ENCODE measurements around the gene ABCA13.
"Not testable (repeated sequence)": the region's sequence is repeated elsewhere in the genome, so short reads cannot be mapped to it uniquely, and the experiment has no call there.

Gene ABCA13

DNA sequence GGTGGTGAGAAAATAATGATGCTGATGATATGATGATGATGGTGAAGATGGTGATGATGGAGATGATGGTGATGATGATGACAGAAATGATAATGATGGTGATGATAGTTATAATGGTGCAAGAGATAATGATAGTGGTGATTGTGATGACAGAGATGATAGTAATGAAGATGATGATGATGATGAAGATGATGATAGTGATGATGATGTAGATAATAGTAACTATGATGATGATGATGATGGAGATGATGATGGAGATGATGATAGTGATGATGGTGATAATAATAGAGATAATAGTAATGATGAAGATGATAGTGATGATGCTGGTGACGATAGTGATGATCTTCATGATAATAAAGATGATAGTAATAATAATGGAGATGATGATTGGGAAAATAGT is 22.2 kb downstream of the ABCA13 start:
- no peak overlapping the region for H3K9ac ChIP-seq (ENCODE audit: insufficient read length)
- no peak overlapping the region for H3K4me3 ChIP-seq
- DNase-seq (ENCODE audit: low read depth, low spot score): no peak
- no peaks in the 10 kb centered on the region for H3K36me3 ChIP-seq (ENCODE audit: insufficient read depth, low read length)
- no peak for TF ChIP-seq EZH2 (IDR thresholded peaks at IDR 0.05)
- H3K27ac ChIP-seq: no peak overlapping the region
- no peaks in the 10 kb centered on the region for H3K9me3 ChIP-seq (ENCODE audit: low read depth, low read length)

DNA sequence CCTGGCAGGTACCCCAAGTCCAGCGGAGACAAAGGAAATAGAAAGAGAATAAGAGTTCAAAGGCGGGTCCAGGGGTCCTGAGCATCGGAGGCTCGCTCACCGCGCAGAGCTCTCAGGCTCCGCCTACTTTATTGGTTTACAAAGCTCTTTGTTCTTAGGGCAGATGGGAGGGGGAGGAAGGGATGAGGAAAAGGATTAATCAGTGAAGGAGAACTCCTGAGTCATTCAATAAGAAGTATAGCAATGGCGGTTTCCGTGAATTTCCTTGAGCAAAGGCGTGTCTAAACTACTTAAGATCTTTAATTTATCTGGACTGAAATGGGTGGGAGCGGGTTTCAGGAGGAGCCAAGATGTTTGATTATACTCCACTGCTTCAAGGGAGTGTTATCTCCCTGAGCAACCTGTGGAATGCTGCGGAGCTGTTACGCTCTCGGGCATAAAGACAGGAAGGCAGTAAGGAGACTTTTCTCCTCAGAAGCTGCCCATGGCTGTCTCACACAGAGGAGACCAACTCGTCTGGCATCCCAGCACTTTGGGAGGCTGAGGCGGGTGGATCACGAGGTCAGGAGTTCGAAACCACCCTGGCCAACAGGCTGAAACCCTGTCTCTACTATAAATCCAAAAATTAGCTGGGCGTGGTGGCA is 29.8 kb downstream of the ABCA13 start:
- H3K9me3 ChIP-seq (ENCODE audit: low read depth, low read length); DNase-seq (ENCODE audit: low read depth, low spot score); H3K27ac ChIP-seq; H3K4me3 ChIP-seq; H3K9ac ChIP-seq (ENCODE audit: insufficient read length); H3K36me3 ChIP-seq (ENCODE audit: insufficient read depth, low read length): not testable (repeated sequence)

DNA sequence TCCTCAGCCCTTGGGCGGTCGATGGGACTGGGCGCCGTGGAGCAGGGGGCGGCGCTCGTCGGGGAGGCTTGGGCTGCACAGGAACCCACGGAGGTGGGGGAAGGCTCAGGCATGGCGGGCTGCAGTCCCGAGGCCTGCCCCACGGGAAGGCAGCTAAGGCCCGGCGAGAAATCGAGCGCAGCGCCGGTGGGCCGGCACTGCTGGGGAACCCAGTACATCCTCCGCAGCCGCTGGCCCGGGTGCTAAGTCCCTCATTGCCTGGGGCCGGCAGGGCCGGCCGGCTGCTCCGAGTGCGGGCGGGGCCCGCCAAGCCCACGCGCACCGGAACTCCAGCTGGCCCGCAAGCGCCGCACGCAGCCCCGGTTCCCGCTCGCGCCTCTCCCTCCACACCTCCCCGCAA is 31.7 kb downstream of the ABCA13 start:
- not testable (repeated sequence) for H3K27ac ChIP-seq; H3K4me3 ChIP-seq; H3K9me3 ChIP-seq (ENCODE audit: low read depth, low read length); DNase-seq (ENCODE audit: low read depth, low spot score); H3K36me3 ChIP-seq (ENCODE audit: insufficient read depth, low read length); H3K9ac ChIP-seq (ENCODE audit: insufficient read length)

DNA sequence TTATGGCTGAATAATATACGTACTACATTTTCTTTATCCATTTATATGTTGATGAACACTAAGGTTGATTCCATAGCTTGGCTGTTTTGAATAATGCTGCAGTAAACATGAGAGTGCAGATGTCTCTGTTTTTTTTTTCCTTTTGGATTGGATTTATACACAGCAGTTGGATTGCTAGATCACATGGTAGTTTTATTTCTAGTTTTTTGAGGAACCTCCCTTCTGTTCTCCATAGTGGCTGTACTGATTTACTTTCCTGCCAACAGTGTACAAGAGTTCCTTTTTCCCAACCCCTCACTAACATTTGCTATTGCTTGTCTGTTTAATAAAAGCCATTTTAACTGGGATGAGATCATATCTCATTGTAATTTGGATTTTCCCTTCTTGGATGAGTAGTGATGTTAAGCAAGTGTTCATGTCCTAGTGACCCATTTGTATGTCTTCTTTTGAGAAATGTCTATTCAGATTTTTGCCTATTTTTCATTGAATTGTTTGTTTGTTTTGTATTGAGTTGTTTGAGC is 36.0 kb downstream of the ABCA13 start:
- no peak for TF ChIP-seq FOXP2 (optimal IDR thresholded peaks at IDR 0.05; ENCODE audit: control extremely low read depth, extremely low read length, insufficient read depth)
- no peak for TF ChIP-seq EZH2 (IDR thresholded peaks at IDR 0.05)
- H3K9me3 ChIP-seq (ENCODE audit: low read depth, low read length): no peaks in the 10 kb centered on the region
- no peak for DNase-seq (ENCODE audit: low read depth, low spot score)

DNA sequence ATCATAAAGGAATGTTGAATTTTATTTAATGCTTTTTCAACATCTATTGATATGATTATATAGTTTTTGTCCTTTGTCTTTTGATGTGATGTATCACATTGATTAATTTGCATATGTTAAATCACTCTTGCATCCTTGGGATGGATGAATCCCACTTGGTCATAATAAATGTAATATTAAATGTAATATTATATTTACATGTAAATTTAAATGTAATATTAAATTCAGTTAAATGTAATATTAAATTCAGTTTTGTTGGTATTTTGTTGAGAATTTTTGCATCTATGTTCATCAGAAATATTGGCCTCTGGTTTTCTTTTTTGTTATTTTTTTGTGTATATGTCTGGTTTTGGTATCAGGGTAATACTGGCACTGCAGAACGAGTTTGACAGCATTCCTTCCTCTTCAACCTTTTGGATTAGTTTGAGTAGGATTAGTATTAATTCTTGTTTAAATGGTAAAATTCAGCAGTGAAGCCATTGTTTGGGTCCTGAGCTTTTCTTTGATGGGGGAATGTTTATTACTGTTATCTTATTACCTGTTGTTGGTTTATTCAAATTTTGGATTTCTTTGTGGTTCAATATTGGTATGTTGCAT is 37.8 kb downstream of the ABCA13 start:
- TF ChIP-seq EZH2 (IDR thresholded peaks at IDR 0.05) (no peak), POLR2AphosphoS5 (IDR thresholded peaks at IDR 0.05; ENCODE audit: borderline replicate concordance, low read depth, low read length) (no peak), FOXP2 (optimal IDR thresholded peaks at IDR 0.05; ENCODE audit: control extremely low read depth, extremely low read length, insufficient read depth) (no peak)
- Histone ChIP-seq H3K9ac (ENCODE audit: insufficient read length) (no peak overlapping the region), H3K27ac (no peak overlapping the region), H3K9me3 (ENCODE audit: low read depth, low read length) (no peaks in the 10 kb centered on the region), H3K36me3 (ENCODE audit: insufficient read depth, low read length) (no peaks in the 10 kb centered on the region), H3K4me3 (no peak overlapping the region)
- no peak for DNase-seq (ENCODE audit: low read depth, low spot score)

More for the DNA sequence above, 36.0 kb downstream of the ABCA13 start:
- Histone ChIP-seq H3K9ac (ENCODE audit: insufficient read length) (no peak overlapping the region), H3K4me3 (no peak overlapping the region), H3K27ac (no peak overlapping the region), H3K36me3 (ENCODE audit: insufficient read depth, low read length) (no peaks in the 10 kb centered on the region)

DNA sequence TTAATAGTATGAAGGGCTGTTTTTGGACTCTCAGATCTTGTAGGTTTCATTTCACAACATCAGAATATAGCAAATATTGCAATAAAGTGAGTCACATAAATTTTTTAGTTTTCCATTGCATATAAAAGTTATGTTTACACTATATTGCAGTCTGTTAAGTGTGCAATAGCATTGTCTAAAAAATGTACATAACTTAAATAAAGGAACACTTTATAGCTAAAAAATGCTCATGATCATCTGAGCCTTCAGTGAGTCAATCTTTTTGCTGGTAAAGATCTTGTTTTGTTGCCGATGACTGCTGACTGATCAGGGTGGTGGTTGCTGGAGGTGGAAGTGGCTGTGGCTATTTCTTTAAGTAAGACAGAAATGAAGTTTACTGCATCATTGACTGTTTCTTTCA is 42.0 kb downstream of the ABCA13 start:
- Histone ChIP-seq H3K36me3 (ENCODE audit: insufficient read depth, low read length) (no peaks in the 10 kb centered on the region), H3K9me3 (ENCODE audit: low read depth, low read length) (no peaks in the 10 kb centered on the region), H3K4me3 (no peak overlapping the region), H3K9ac (ENCODE audit: insufficient read length) (no peak overlapping the region), H3K27ac (no peak overlapping the region)
- DNase-seq (ENCODE audit: low read depth, low spot score): no peak
- TF ChIP-seq EZH2 (IDR thresholded peaks at IDR 0.05) (no peak), FOXP2 (optimal IDR thresholded peaks at IDR 0.05; ENCODE audit: control extremely low read depth, extremely low read length, insufficient read depth) (no peak), POLR2AphosphoS5 (IDR thresholded peaks at IDR 0.05; ENCODE audit: borderline replicate concordance, low read depth, low read length) (no peak)

DNA sequence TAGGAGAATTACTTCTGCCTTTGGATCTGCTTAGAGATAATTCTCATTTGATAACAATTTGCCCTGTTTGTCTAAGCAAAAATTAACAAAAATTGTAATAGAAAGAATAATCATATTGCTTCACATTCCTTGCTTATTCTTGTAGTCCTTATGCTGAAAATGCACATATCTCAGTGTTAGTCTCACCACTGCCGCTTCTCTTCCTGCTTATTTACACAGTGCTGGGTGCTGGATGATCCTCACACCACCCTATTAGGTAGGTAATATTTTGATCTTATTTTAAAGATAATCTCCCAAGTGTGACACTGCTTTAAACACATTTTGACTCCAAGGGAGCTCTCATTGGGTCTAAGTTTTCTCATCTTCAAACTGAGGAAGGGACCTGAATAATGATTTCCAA is 46.0 kb downstream of the ABCA13 start:
- Histone ChIP-seq H3K4me3 (no peak overlapping the region), H3K9ac (ENCODE audit: insufficient read length) (no peak overlapping the region), H3K36me3 (ENCODE audit: insufficient read depth, low read length) (no peaks in the 10 kb centered on the region), H3K27ac (no peak overlapping the region), H3K9me3 (ENCODE audit: low read depth, low read length) (no peaks in the 10 kb centered on the region)
- DNase-seq (ENCODE audit: low read depth, low spot score): no peak
- no peak for TF ChIP-seq POLR2AphosphoS5 (IDR thresholded peaks at IDR 0.05; ENCODE audit: borderline replicate concordance, low read depth, low read length)
- no peak for TF ChIP-seq FOXP2 (optimal IDR thresholded peaks at IDR 0.05; ENCODE audit: control extremely low read depth, extremely low read length, insufficient read depth)
- TF ChIP-seq EZH2 (IDR thresholded peaks at IDR 0.05): no peak

DNA sequence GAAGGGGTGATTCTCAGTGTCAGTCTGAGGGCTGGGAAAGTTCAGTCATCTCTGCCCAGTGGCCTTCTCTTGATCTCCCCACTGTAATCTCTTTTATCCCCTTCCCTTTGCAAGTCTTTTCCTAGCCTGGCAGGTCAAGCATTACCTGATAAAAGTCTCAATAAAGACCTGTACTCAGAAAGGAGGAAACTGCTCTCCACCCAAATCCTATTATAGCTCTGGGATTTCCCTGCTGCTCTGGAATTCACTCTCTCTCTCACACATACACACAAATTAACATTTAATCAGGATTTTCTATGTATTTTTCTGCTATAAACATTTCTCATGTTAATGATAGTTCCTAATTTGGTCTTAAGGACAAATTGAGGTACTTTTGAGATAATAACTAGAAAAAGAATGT is 46.5 kb downstream of the ABCA13 start:
- no peak for TF ChIP-seq FOXP2 (optimal IDR thresholded peaks at IDR 0.05; ENCODE audit: control extremely low read depth, extremely low read length, insufficient read depth)
- TF ChIP-seq POLR2AphosphoS5 (IDR thresholded peaks at IDR 0.05; ENCODE audit: borderline replicate concordance, low read depth, low read length): no peak
- TF ChIP-seq EZH2 (IDR thresholded peaks at IDR 0.05): no peak
- H3K36me3 ChIP-seq (ENCODE audit: insufficient read depth, low read length): no peaks in the 10 kb centered on the region
- no peak overlapping the region for H3K27ac ChIP-seq
- no peak for DNase-seq (ENCODE audit: low read depth, low spot score)
- no peak overlapping the region for H3K4me3 ChIP-seq
- H3K9ac ChIP-seq (ENCODE audit: insufficient read length): no peak overlapping the region
- H3K9me3 ChIP-seq (ENCODE audit: low read depth, low read length): no peaks in the 10 kb centered on the region

DNA sequence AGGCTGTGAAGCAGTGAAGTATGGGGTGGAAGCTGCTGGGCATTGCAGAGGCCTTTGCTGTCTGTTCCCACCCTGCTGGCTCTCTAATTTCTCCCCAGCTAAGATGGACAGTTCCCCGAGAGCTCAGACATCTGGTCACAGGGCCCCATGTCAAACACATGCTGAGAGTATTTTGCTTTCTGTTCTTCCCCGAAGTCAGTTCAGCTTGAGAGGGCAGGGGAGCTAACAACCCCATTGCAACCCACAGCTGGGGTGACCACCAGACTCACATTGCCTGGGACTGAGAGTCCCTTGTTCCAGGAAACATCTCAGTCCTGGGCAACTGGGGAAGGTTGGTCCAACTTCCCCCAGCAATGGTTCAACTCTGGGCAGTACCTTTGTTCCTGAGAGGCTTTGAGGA is 52.8 kb downstream of the ABCA13 start:
- no peak for TF ChIP-seq POLR2AphosphoS5 (IDR thresholded peaks at IDR 0.05; ENCODE audit: borderline replicate concordance, low read depth, low read length)
- no peak for TF ChIP-seq EZH2 (IDR thresholded peaks at IDR 0.05)
- no peak for TF ChIP-seq FOXP2 (optimal IDR thresholded peaks at IDR 0.05; ENCODE audit: control extremely low read depth, extremely low read length, insufficient read depth)
- Histone ChIP-seq H3K4me3 (no peak overlapping the region), H3K27ac (peak overlapping the region; percentile 95), H3K9me3 (ENCODE audit: low read depth, low read length) (no peaks in the 10 kb centered on the region), H3K36me3 (ENCODE audit: insufficient read depth, low read length) (no peaks in the 10 kb centered on the region), H3K9ac (ENCODE audit: insufficient read length) (peak overlapping the region; percentile 25)
- DNase-seq (ENCODE audit: low read depth, low spot score): no peak
